ENCODE data around the gene TIE1.

- TF ChIP-seq REST (IDR thresholded peaks at IDR 0.05; ENCODE audit: borderline replicate concordance in 1 of 2, low read depth in 1 of 2, low read length in 2 of 2) (no peak), CBX1 (IDR thresholded peaks at IDR 0.05; ENCODE audit: low read depth) (no peak), TCF7L2 (IDR thresholded peaks at IDR 0.05; ENCODE audit: low read depth, low read length) (no peak)
- TF ChIP-seq, protein P1, sequence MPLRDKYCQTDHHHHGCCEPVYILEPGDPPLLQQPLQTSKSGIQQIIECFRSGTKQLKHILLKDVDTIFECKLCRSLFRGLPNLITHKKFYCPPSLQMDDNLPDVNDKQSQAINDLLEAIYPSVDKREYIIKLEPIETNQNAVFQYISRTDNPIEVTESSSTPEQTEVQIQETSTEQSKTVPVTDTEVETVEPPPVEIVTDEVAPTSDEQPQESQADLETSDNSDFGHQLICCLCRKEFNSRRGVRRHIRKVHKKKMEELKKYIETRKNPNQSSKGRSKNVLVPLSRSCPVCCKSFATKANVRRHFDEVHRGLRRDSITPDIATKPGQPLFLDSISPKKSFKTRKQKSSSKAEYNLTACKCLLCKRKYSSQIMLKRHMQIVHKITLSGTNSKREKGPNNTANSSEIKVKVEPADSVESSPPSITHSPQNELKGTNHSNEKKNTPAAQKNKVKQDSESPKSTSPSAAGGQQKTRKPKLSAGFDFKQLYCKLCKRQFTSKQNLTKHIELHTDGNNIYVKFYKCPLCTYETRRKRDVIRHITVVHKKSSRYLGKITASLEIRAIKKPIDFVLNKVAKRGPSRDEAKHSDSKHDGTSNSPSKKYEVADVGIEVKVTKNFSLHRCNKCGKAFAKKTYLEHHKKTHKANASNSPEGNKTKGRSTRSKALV (CRISPR knock-in tag; IDR thresholded peaks at IDR 0.05), result no peak
These were observed 43.9 kb upstream of the TIE1 start for GRCh38 chr1:43256675-43257570.

All from HepG2 (cell line).